ENCODE measurements around the gene TANGO2. TPM values are rescaled to one million over a fixed set of nuclear protein-coding genes. Genes with fewer than 3 reads are reported as not detected.

TANGO2 gene
- total and polyA plus RNA-seq, 10 of the 15 experiments (the other 5 are each of a cell fraction or from before 2014, with no cell fraction given) = 4.0 to 24.8 (median 20.9) TPM

DNA sequence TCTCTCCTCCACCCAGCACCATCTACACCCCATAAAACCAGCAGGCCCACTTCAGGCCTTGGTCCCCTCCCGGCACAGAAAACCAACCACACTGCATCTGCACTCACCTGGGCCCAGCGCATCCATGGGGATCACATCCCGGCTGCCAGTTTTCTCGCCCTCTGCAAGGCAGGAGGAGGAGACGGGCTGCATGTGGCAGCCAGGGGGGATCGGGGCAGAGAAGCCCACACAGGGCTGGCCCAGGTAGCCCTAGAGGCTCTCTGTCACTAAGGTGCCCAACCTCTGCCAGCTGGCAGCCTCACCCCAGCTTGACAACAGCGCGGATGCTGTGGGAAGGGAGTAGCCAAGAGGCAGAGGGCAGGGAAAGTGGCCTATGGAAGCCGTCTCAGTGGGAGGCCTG lies 48.7 kb upstream of the TANGO2 start:
- Histone ChIP-seq H3K27me3 (replicated peaks in 1 of 2; ENCODE audit: control insufficient read depth in 2 of 2, insufficient read depth in 2 of 2, low read length in 1 of 2) (no peaks in the 10 kb centered on the region), H3K9ac (ENCODE audit: control insufficient read depth, insufficient read depth, low read length) (no peak overlapping the region), H2AFZ (ENCODE audit: control insufficient read depth, low read depth, low read length) (no peak overlapping the region), H3K4me3 (no peak overlapping the region), H4K20me1 (ENCODE audit: control insufficient read depth, insufficient read depth) (no peaks in the 10 kb centered on the region), H3K79me2 (ENCODE audit: control insufficient read depth, insufficient read depth, low read length) (no peaks in the 10 kb centered on the region), H3K4me2 (ENCODE audit: control insufficient read depth, insufficient read depth) (no peak overlapping the region), H3K9me3 (replicated peaks; ENCODE audit: control insufficient read depth, insufficient read depth, low read length) (no peaks in the 10 kb centered on the region), H3K4me1 (ENCODE audit: control insufficient read depth, insufficient read depth, low read length) (no peaks in the 10 kb centered on the region), H3K36me3 (ENCODE audit: control insufficient read depth in 2 of 2, insufficient read depth in 2 of 2, low read length in 1 of 2) (peaks cover 0 to 2% of the 10 kb centered on the region in 2 experiments; a peak in 2 of 4 replicates), H3K27ac (ENCODE audit: control insufficient read depth, insufficient read depth) (no peak overlapping the region)
- POLR2A ChIA-PET = no interaction called here
- no peak for FAIRE-seq
- ATAC-seq = no peak
- CTCF ChIA-PET = interaction anchor here (0.7 to 1.4 kb wide), 2 partner anchors 41 to 185 kb away, joined by 3 to 5 read pairs; no protein-coding TSS in a partner anchor
- intact Hi-C loops (cut with micrococcal nuclease; ENCODE audit: unreplicated experiment) = loop anchor here (5.0 kb wide), 2 partner anchors 40 to 145 kb away; partner anchors contain the start of genes RANBP1 and TRMT2A
- RAD21 ChIA-PET (ENCODE audit: unreplicated experiment) = no interaction called here
- TF ChIP-seq TBL1XR1 (IDR thresholded peaks at IDR 0.05; ENCODE audit: low read depth, low read length) (no peak), SREBF1 (IDR thresholded peaks at IDR 0.05; ENCODE audit: low read length) (no peak), SREBF2 (IDR thresholded peaks at IDR 0.05; ENCODE audit: low read length) (no peak), MTA2 (IDR thresholded peaks at IDR 0.05; ENCODE audit: low read depth) (no peak), ATF7 (IDR thresholded peaks at IDR 0.05; ENCODE audit: low read depth) (no peak), GATAD2B (conservative IDR thresholded peaks at IDR 0.05; ENCODE audit: low read depth) (no peak)
- TF ChIP-seq, protein P1, sequence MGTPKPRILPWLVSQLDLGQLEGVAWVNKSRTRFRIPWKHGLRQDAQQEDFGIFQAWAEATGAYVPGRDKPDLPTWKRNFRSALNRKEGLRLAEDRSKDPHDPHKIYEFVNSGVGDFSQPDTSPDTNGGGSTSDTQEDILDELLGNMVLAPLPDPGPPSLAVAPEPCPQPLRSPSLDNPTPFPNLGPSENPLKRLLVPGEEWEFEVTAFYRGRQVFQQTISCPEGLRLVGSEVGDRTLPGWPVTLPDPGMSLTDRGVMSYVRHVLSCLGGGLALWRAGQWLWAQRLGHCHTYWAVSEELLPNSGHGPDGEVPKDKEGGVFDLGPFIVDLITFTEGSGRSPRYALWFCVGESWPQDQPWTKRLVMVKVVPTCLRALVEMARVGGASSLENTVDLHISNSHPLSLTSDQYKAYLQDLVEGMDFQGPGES (IDR thresholded peaks at IDR 0.05) = no peak
- in situ Hi-C loops (cut with MboI) = no loop called here
- SMC1A ChIA-PET (ENCODE audit: uncharacterized antibody, unreplicated experiment) = no interaction called here
- no TSS peak for BruUV-seq (replicated peaks)
- DNase-seq (ENCODE audit: low read depth, low spot score) = no peak
- 87% methylated on average over 9 of the region's 9 CpGs for WGBS (ENCODE audit: insufficient coverage, insufficient replicate concordance, low lambda C conversion rate, missing lambda C conversion rate)
